GM19043 (cell line): Measurements from ENCODE around the gene HP1BP3.

Experiments used
- ATAC-seq: cut with Tn5 transposase; IDR thresholded peaks from one replicate; pipeline ENCODE4 v1.9.1; 2021; ENCODE audit warnings: low read depth; ENCODE audit not compliant: unreplicated experiment

The HP1BP3 gene

DNA sequence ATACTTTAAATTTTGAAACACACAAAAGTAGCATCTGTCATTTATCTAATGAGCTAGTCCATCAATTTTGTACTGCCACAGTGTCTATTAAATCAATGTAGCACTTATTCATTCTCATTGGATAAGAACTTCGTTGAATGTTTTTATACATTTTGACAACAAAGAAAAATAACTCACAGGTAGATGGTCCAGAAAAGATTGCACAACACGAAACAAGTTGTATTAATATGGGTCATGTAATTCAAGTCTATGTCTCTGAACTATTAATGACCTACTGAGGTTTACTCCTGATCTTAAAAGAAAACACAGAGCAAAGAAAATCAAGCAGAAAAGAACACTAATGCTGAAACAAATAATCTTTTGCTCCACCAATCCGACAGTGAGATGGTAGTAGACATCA, 15.3 kb downstream of the HP1BP3 start:
- no peak for ATAC-seq

DNA sequence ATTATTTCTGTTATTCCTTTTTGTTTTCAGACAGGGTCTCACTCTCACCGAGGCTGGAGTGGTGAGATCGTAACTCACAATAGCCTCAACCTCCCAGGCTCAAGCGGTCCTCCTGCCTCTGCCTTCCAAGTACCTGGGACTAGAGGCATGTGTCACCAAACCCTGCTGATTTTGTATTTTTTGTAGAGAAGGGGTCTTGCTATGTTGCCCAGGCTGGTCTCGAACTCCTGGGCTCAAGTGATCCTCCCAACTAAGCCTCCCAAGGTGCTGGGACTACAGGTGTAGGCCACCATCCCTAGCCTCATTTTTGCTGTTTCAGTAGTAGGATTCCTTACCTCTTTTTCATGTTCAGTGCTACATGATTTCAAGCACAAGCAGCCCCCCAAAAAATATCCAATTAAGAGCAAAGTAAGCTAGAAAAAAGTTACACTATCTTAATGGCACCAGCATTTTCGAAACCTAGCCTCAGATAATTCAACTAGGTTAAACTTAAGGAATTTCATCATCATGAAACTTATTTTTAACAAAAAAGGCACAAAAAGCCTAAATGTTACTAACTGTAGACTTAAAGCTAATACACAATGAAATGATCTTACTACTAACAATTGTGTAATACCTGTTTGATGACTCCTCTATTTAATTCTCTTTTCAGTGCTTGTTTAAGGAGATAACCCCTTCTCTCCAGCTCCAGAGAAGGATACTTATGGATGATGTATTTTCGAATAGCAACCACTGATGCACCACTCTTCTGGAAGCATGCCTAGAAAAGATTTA, 16.6 kb downstream of the HP1BP3 start:
- no peak for ATAC-seq

DNA sequence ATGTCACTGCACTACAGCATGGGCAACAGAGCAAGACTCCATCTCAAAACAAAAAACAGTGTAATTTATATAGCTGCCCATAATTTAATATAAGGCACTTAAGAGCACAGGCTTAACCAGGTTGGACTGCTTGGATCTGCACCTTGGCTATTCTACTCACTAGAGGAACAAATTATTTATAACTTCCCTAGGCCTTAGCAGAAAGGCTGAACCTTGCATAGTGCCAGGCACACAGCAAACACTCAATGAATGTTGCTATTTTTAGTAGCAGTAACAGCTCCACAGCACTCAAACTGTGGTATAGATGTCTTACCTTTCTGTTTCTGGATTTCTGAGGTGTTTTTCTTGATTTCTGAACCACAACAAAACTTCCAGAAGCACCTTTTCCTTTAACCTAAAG, 19.8 kb downstream of the HP1BP3 start:
- no peak for ATAC-seq

DNA sequence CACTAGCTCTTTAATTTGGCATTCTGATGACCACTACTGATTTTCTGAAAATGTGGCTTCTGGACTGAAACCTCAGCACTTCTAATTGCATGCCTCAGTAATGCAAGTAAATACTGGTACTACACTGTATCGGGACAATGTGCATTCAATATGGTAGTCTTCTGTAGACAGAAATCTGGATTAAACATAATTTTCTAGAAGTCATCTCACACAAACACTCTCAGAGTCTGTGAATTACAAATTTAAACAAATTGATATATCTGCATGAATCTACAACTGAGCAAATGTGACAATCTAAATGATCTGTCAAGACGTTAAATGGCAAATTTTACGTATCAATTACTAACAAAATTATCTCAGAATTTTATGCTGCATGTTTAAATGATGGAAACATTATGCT, 23.7 kb downstream of the HP1BP3 start:
- ATAC-seq, result no peak

DNA sequence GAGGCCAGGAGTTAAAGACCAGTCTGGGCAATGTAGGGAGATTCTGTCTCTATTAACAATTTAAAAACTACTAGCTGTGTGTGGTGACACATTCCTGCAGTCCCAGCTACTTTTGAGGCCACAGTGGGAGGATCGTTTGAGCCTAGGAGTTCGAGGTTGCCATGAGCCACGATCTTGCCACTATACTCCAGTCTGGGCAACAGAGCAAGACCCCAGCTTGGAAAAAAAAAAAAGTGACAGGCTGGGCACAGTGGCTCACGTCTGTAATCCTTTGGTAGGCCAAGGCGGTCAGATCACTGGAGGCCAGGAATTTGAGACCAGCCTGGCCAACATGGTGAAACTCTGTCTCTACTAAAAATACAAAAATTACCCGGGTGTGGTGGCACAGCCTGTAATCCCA, 26.8 kb downstream of the HP1BP3 start:
- ATAC-seq, result no peak

DNA sequence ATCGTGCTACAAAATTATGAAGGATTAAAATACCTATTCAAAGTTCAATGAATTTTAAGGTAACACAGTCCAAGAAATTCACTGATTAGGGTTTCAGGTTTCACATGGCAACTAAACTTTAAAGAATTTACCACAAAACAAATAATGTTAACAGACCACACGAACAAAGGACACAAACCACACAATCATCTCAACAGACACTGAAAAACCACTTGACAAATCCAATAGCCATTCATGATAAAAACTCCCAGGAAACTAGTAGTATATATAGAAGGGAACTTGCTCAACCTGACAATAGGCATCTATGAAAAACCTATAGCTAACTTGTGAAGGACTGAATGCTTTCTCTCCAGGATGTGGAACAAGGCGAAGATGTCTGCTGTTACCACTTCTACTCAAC, 33.5 kb downstream of the HP1BP3 start:
- no peak for ATAC-seq

DNA sequence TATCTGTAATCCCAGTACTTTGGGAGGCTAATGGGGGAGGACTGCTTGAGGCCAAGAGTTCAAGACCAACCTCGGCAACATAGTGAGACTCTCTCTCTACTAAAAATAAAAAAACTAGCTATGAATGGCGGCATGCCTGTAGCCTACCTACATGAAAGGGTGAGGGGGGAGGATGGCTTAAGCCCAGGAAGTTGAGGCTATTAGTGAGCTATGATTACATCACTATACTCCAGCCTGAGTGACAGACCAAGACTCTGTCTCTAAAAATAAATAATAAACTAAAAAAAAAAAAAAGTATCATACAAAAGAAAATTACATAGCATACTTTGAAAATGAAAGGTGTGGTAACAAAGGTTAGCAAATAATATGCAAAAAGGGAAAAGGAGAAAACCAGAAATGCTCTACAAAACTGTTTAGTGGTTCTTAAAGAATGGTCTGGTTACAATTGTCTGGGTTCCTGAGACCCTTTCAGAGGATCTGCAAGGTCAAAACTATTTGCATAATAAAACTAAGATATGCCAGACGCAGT, 35.6 kb downstream of the HP1BP3 start:
- ATAC-seq, result no peak

DNA sequence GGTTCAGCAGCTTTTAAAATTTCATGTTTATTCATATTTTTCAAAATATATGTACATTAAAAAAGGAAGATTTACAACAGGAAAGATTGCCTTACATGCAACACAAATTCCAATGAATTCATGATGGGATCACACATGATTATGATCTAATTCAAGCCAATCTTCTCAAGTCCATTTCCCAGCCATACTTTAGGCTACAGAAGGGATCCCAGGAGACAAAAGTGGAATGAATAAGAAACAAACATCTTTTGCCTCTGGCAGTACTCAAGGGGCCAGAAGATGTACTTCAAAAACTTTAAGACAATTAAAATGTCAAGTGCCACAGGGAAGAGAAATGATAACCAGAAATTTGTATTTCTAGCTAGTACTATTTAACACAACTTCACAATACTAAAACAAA, 44.4 kb downstream of the HP1BP3 start:
- no peak for ATAC-seq

DNA sequence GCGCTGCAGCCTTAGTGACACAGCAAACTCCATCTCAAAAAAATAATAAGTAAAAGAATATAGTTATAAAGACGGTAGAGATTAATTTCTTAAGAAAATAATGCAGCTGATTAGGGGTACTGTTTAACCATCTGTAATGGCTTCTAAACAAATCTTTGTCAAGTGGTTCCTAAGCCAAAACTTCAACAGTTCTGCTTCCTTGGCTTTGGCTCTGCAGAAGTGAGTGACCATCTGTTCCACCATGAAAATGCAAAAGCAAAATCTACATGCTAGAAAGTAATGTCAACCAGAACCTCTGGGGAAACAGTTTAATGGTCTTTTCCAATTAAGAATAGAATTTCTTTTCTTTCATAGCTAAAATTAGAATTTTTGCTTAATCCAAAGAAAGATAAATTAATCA, 46.3 kb downstream of the HP1BP3 start:
- no peak for ATAC-seq

DNA sequence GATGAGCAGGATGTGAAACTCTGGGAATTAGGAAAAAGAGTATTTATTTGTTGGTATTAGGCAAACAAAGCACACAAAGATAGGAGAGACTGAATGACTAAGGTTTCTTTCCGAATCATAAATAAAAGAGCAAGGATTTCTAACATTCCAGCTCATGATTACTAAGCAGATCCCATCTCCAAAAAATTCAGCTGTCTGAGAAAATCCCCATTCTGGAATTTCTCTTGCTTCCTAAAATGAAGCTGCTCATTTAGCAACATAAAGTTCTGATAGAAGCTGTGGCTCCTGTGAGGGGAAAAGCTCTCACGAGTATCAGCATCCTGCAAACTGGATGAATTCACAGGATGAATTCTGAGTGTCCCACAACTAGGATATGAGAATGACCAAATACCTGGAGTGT, 47.9 kb downstream of the HP1BP3 start:
- no peak for ATAC-seq

DNA sequence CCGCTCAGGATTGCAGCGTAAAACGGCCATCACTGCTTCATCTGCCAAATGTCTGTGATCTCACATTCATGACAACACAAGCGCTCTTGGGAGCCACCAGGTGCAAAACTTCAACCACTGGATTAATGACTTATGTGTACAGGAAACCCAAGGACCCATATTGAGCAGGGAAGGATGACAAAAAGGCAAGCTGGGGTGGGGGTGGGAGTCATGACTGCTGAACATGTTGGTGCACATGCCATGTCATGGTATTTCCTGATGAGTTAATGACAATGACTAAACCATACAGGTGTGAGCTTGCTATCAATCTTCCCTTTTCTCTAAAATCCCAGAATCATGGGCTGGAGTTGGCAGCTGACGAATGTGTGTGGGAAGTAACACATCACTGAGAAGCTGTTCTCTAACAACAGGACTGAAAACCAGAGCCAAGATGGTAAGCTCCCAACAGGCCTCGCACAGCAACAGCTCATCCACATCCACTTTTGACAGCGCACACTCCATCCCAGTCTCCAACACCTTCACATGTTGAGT, 51.5 kb downstream of the HP1BP3 start:
- no peak for ATAC-seq

DNA sequence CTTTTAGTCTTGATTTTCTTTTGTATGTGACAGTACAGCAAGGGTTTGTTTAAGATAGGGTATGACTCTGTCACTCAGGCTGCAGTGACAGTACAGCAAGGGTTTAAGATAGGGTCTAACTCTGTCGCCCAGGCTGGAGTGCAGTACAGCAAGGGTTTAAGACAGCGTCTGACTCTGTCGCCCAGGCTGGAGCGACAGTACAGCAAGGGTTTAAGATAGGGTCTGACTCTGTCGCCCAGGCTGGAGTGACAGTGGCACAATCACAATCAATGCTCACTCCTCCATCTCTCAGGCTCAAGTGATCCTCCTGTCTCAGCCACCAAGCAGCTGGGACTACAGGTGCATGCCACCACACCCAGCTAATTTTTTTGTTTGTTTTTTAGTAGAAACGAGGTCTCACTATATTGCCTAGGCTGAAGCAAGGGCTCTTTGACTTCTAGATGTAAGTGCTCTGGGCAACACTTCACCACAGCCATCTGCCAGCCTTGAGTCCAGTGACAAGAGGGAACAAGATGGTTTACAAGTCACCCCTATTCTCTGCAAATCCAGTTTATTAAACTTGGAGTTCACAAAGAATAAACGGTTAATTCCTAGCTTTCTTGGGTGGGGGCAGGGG, 53.6 kb downstream of the HP1BP3 start:
- ATAC-seq, result no peak

DNA sequence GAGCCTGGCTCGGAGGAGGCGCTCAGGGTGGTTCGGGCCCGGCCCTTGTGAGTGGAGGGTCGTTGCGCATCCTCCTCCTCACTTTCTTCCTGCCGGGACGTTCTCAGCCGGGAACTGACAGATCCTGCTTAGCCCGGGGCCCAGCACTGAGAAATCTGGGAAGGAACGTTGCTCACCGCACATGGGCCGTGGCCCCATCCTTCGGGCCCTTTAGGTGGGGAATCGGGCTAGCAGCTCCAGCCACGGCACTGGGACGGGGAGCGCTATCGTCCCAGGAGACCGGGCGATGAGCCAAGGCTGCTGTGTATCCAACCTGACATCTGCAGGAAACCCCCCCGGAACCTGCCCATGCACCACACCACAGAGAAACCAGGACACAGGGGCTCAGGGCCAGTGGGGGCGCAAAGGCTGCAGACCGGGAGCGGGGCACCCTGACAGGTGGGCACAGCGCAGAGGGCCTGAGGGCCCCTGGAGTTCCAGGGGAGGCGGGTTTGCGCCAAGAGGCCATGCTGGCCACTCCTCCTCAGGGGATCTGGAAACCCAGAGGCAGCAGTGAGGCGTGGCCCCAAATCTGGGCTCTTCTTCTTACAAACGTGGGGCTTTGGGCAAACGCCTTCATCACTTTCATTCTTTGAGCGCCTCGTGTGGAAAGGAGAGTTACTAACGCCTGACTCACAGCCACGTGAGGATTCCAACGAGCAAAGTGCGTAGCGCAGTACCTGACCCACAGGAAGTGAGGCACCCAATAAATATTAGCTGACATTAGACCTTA, 54.3 kb downstream of the HP1BP3 start, which contains the start of gene SH2D5:
TSS of gene SH2D5 (minus strand) at position 116 of the 772 bp plus-strand sequence. CDS start 4,659 bp downstream, outside the sequence.
- no peak for ATAC-seq

DNA sequence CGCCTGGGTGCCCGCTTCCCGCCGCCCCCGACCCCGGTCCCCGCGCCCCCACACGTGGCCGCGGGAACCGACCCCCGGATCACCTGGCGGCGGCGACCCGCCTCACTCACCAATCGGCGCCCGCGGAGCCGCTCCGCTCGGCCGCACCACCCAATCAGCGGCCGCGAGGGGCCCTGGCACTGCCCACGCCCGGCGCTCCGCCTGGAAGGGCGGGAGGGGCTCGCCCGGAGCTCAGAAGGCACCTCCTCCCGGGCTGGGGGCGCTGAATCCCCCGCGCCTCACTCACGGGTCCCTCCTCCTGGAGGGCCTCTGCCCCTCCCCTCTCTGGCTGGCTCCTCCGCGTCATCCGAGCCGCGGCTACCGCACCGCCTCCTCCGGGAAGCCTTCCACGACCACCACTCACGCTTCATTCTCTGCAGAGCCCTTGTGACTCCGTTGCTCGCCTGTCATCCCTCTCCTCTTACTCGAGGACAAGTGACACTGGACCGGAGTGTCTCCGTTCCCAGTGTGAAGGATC, 55.0 kb downstream of the HP1BP3 start:
- ATAC-seq, result no peak

DNA sequence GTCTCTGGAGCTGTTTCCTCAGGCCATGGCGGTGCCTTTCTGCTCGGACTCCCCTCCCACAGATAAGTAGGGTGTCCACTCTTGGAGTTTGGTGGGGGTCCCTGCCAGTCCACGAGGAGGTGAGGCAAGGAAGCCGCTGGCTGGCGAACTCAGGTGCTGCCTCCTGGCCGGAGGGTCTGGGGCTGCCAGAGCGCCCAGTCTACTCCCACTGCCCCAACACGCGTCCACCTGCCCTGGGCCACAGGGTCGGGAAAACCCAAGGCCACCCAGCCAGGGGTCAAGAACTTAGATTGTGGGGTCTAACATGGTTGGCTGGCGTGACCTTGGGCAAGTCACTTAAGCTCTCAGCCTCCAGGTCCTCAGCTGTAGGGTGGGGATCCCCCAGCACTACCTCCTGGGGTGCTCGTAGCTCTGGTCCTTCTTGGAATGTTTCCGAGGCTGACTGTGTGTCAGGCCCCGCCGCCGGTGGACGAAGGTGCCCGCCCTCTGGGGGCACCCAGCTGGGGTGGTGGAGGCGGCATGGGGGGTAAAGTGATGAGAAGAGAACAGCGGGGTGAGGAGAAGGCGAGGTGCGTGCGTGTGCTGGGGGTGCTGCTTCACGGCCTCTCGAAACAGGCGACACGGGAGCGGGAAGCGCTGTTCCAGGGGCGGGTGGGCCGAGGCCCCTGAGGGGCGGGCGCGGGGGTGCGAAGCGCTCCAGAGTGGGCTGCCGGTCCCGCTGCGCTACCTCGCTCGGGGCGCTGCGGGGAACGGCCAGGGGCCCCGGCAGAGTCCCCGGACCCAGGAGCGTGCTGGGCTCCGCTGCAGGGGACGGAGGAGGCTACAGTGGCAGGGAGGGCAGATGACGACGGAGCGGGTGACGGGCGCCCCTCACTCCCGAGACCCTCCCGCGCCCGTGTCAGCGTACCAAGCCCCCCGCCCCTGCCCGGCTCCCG, 55.8 kb downstream of the HP1BP3 start:
- ATAC-seq, result no peak

DNA sequence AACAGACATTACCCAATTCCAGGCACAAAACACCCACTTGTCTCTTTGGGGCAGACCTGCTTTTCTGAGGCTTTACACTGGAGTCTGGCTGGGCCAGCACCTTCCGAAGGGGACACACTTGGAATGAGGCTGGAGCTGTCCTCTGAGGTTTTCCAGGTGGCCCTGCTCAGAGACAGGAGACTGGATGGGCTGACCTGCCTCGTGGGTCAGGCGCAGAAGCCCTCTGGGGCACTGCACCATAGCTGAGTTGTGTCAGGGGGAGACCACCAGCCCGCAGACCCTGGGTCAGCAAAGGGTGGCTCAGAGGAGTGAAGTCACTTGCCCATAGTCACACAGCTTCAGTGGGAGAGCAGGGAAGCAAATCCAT, 56.4 kb downstream of the HP1BP3 start:
- ATAC-seq, result no peak

DNA sequence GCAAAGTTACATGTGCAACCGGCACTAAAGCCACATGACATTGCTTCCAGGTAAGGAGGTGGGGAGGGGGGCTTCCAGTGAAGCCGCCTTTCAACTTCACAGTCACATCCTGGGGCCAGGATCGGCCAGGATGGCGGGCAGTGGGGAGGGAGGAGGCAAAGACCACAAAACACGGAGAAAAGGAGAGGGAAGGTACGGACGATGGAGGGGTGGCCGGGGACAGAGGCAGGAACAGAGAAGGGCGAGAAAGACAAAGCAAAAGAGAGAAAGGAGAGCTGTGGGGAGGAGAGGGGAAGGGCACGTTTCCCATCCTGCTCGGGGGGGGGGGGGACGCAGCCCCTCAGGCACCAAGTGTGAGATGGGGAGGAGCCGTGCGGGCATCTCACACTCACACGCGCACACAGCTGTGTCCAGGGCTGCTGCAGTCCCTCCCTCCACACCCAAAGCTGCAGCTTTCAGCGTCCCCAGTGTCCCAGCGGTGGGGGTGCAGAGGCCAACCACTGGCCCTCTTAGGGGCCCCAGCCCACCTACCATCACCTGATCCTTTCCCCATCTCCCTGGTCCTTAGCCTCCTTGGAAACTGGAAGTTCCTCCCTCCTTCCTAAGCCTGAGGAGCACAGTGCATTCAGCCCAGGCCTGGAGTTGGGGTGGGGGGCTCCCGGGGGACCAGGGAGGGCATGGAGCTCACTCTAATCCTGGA, 57.0 kb downstream of the HP1BP3 start:
- no peak for ATAC-seq

DNA sequence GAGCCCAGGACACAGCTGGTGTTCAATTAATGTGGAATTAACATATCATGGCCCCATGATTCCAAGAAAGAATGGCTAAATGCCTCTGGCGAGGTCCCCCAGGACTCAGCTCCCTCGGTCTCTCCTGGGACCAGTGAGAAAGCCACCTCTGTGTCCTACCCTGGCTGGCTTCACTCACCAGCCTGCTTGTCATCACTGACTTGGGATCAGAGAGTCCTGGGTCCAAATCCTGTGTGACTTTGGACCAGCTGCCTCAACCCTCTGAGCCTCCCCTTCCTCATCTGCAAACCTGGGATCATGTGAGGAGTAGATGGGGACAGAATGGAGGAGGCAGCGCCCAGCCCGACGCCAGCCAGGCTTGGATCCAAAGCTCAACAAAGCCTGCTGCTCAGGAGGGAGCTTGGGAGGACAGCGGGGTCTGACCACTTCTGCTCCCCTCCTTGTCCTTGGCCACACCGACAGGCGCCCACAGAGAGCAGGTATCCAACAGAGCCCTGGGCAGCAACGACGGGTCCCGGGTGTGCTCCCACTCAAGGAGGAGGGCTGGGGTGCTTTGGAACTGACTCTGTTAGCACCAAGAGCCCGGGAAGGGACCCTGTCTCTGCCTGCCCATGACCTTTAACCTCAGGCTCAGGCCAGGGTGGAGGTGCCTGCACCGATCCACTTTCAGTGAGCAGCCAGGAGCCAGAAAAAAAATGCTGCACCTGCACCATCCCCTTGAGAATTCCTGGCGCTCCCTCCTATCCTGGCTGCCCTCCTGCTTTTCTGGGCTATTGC, 57.8 kb downstream of the HP1BP3 start:
- no peak for ATAC-seq
